Ectodermal cell (in vitro differentiated cells): ENCODE data around the gene TMPRSS6.

ENCODE experiments used
- H3K27ac ChIP-seq: 2 replicates; pipeline ENCODE4 v1.7.0; 2013; ENCODE audit warnings: mild to moderate bottlenecking, low read depth, low read length; ENCODE audit not compliant: insufficient read depth, poor library complexity, severe bottlenecking
- H3K27me3 ChIP-seq: 2 replicates; pipeline ENCODE4 v1.7.0; 2013; ENCODE audit warnings: mild to moderate bottlenecking, low read length; ENCODE audit not compliant: insufficient read depth, control insufficient read depth, poor library complexity, severe bottlenecking
- H3K36me3 ChIP-seq: one replicate; pipeline ENCODE4 v1.7.0; 2013; ENCODE audit warnings: low read length; ENCODE audit not compliant: control insufficient read depth, insufficient read depth
- H3K4me1 ChIP-seq: one replicate; pipeline ENCODE4 v1.7.0; 2013; ENCODE audit warnings: low read length; ENCODE audit not compliant: control insufficient read depth, insufficient read depth
- H3K4me3 ChIP-seq: 2 replicates; pipeline ENCODE4 v1.7.0; 2013; ENCODE audit warnings: low read depth, low read length, control low read depth; ENCODE audit not compliant: insufficient read depth
- H3K9me3 ChIP-seq: 2 replicates; pipeline ENCODE4 v1.7.0; 2013; ENCODE audit warnings: mild to moderate bottlenecking, low read length, moderate library complexity; ENCODE audit not compliant: control insufficient read depth
- WGBS, 2 experiments: methylation state at CpG; one replicate each; pipeline ENCODE4 v1.1.7; 2013; ENCODE audit warnings: missing lambda C conversion rate in 2 of 2; 5-methylcytosine and 5-hydroxymethylcytosine counted together

The TMPRSS6 gene

GRCh38 chr22:37043828-37044538 is 65.5 kb downstream of the TMPRSS6 start:
- Histone ChIP-seq H3K27ac (no peak overlapping the region), H3K4me3 (no peak overlapping the region), H3K27me3 (no peaks in the 10 kb centered on the region), H3K9me3 (no peaks in the 10 kb centered on the region), H3K36me3 (no peaks in the 10 kb centered on the region), H3K4me1 (peaks cover 8% of the 10 kb centered on the region)
- 79 to 84% methylated on average over 17 of the region's 17 CpGs for WGBS, 2 experiments

- Histone ChIP-seq H3K27me3 (no peaks in the 10 kb centered on the region), H3K27ac (no peak overlapping the region), H3K4me1 (peaks cover 8% of the 10 kb centered on the region), H3K36me3 (no peaks in the 10 kb centered on the region), H3K9me3 (no peaks in the 10 kb centered on the region), H3K4me3 (no peak overlapping the region)
- WGBS, 2 experiments, result 90 to 91% methylated on average over 7 of the region's 7 CpGs
Observed at GRCh38 chr22:37043209-37043827, 66.2 kb downstream of the TMPRSS6 start.

GRCh38 chr22:37039466-37039865 is 70.0 kb downstream of the TMPRSS6 start:
- Histone ChIP-seq H3K36me3 (no peaks in the 10 kb centered on the region), H3K27me3 (no peaks in the 10 kb centered on the region), H3K27ac (no peak overlapping the region), H3K4me1 (peaks cover 8% of the 10 kb centered on the region), H3K9me3 (no peaks in the 10 kb centered on the region), H3K4me3 (no peak overlapping the region)
- WGBS, 2 experiments, result 89 to 93% methylated on average over 2 of the region's 2 CpGs

GRCh38 chr22:37037669-37038068 is 71.8 kb downstream of the TMPRSS6 start:
- Histone ChIP-seq H3K4me1 (peaks cover under 1% of the 10 kb centered on the region), H3K9me3 (no peaks in the 10 kb centered on the region), H3K36me3 (no peaks in the 10 kb centered on the region), H3K27me3 (no peaks in the 10 kb centered on the region), H3K4me3 (no peak overlapping the region), H3K27ac (no peak overlapping the region)
- WGBS, 2 experiments, result 75 to 78% methylated on average over 14 of the region's 14 CpGs

- Histone ChIP-seq H3K9me3 (no peaks in the 10 kb centered on the region), H3K4me1 (no peaks in the 10 kb centered on the region), H3K36me3 (no peaks in the 10 kb centered on the region), H3K27ac (no peak overlapping the region), H3K27me3 (no peaks in the 10 kb centered on the region), H3K4me3 (no peak overlapping the region)
- 92 to 93% methylated on average over 11 of the region's 11 CpGs for WGBS, 2 experiments
Observed at GRCh38 chr22:37036655-37037377, 72.7 kb downstream of the TMPRSS6 start.

GRCh38 chr22:37033605-37034430 is 75.7 kb downstream of the TMPRSS6 start:
- Histone ChIP-seq H3K9me3 (no peaks in the 10 kb centered on the region), H3K27me3 (no peaks in the 10 kb centered on the region), H3K36me3 (peaks cover 7% of the 10 kb centered on the region), H3K4me1 (no peaks in the 10 kb centered on the region), H3K27ac (no peak overlapping the region), H3K4me3 (no peak overlapping the region)
- WGBS, 2 experiments, result 91 to 92% methylated on average over 23 of the region's 23 CpGs

- whole genome bisulfite sequencing, 2 experiments, result 84% methylated on average over 18 of the region's 18 CpGs
- Histone ChIP-seq H3K4me1 (no peaks in the 10 kb centered on the region), H3K36me3 (peaks cover 7% of the 10 kb centered on the region), H3K27ac (no peak overlapping the region), H3K4me3 (no peak overlapping the region), H3K27me3 (no peaks in the 10 kb centered on the region), H3K9me3 (no peaks in the 10 kb centered on the region)
Observed at GRCh38 chr22:37032535-37033460, 76.7 kb downstream of the TMPRSS6 start.

GRCh38 chr22:37032134-37032534 is 77.4 kb downstream of the TMPRSS6 start:
- no peak overlapping the region for H3K27ac ChIP-seq
- no peaks in the 10 kb centered on the region for H3K27me3 ChIP-seq
- 87 to 89% methylated on average over 2 of the region's 2 CpGs for WGBS, 2 experiments

GRCh38 chr22:37030560-37031281 is 78.8 kb downstream of the TMPRSS6 start:
- no peaks in the 10 kb centered on the region for H3K4me1 ChIP-seq
- no peak overlapping the region for H3K27ac ChIP-seq
- 85 to 86% methylated on average over 14 of the region's 14 CpGs for WGBS, 2 experiments
- no peak overlapping the region for H3K4me3 ChIP-seq
- H3K36me3 ChIP-seq, result peaks cover 19% of the 10 kb centered on the region
- no peaks in the 10 kb centered on the region for H3K27me3 ChIP-seq
- H3K9me3 ChIP-seq, result no peaks in the 10 kb centered on the region

More at GRCh38 chr22:37032134-37032534, 77.4 kb downstream of the TMPRSS6 start:
- no peak overlapping the region for H3K4me3 ChIP-seq
- H3K36me3 ChIP-seq, result peaks cover 13% of the 10 kb centered on the region
- no peaks in the 10 kb centered on the region for H3K9me3 ChIP-seq
- no peaks in the 10 kb centered on the region for H3K4me1 ChIP-seq
